H1 (cell line): ENCODE results near the gene RSBN1. TPM values are rescaled to one million over a fixed set of nuclear protein-coding genes. Genes with fewer than 3 reads are reported as not detected.

ENCODE experiments used
- CTCF ChIA-PET: fragments of 300-600 bp; sonication (Branson Sonifier 250); formaldehyde crosslinking; loops from one replicate; lab custom pipeline; 2021; ENCODE audit not compliant: partially characterized antibody; lab: Charles Lee
- POLR2A ChIA-PET: fragments of 300-600 bp; sonication (Branson Sonifier 250); formaldehyde crosslinking; loops from one replicate; lab custom pipeline; 2021; ENCODE audit warnings: inconsistent platforms; ENCODE audit not compliant: partially characterized antibody; lab: Charles Lee
- DNase-seq, 2 experiments: peaks; one replicate each; pipeline versions ENCODE4 v3.0.0 to v3.0.0-alpha.2; 2010 to 2022; ENCODE audit warnings: low spot score in 2 of 2, low read depth in 1 of 2, mixed read lengths in 1 of 2
- FAIRE-seq: peaks from 2 replicates; lab custom pipeline; 2011; peaks lifted over from hg19 to GRCh38; lab: Jason Lieb, UNC
- H2AFZ ChIP-seq: 2 replicates; pipeline ENCODE4 v1.8.1; 2012; ENCODE audit warnings: low read length, inconsistent platforms
- H2AK5ac ChIP-seq: 2 replicates; pipeline ENCODE4 v1.6.1; 2013; ENCODE audit warnings: low read depth, low read length
- H2BK120ac ChIP-seq: replicated peaks from 2 replicates; pipeline ENCODE3; 2013; ENCODE audit warnings: low read depth, low read length, inconsistent platforms
- H2BK12ac ChIP-seq: 2 replicates; pipeline ENCODE4 v1.6.1; 2013; ENCODE audit warnings: low read depth, low read length
- H2BK15ac ChIP-seq: 2 replicates; pipeline ENCODE4 v1.6.1; 2013; ENCODE audit warnings: low read length
- H2BK20ac ChIP-seq: 2 replicates; pipeline ENCODE4 v1.6.1; 2013; ENCODE audit warnings: low read length
- H2BK5ac ChIP-seq: 2 replicates; pipeline ENCODE4 v1.6.1; 2013; ENCODE audit warnings: low read depth, low read length
- H3K14ac ChIP-seq: 2 replicates; pipeline ENCODE4 v1.6.1; 2013; ENCODE audit warnings: inconsistent platforms; ENCODE audit not compliant: insufficient read length
- H3K18ac ChIP-seq: 2 replicates; pipeline ENCODE4 v1.6.1; 2013; ENCODE audit warnings: low read length; ENCODE audit errors: extremely low read depth
- H3K23ac ChIP-seq: 2 replicates; pipeline ENCODE4 v1.6.1; 2013; ENCODE audit warnings: inconsistent platforms; ENCODE audit not compliant: insufficient read length
- H3K23me2 ChIP-seq: 2 replicates; pipeline ENCODE4 v1.6.1; 2013; ENCODE audit warnings: low read depth, low read length
- H3K27ac ChIP-seq: 2 replicates; pipeline ENCODE4 v1.6.1; 2011; ENCODE audit warnings: low read depth, low read length, inconsistent platforms
- H3K27me3 ChIP-seq, 4 experiments: replicated peaks in 1 of 4; 1 replicate in 1 of 4; 2 replicates in 3 of 4; pipeline versions ENCODE4 v1.6.1 to v1.8.1; 2011 to 2013; ENCODE audit warnings: low read length in 3 of 4, mild to moderate bottlenecking in 3 of 4, inconsistent platforms in 2 of 4, mixed read lengths in 2 of 4, moderate library complexity in 1 of 4; ENCODE audit not compliant: control insufficient read depth in 3 of 4, insufficient read depth in 3 of 4; ENCODE audit errors: extremely low read depth in 1 of 4
- H3K36me3 ChIP-seq, 4 experiments: 2 replicates each; pipeline versions ENCODE4 v1.6.1 to v1.8.1; 2011 to 2013; ENCODE audit warnings: mild to moderate bottlenecking in 4 of 4, low read length in 3 of 4, moderate library complexity in 2 of 4, control low read depth in 1 of 4, inconsistent platforms in 1 of 4; ENCODE audit not compliant: insufficient read depth in 4 of 4, control insufficient read depth in 2 of 4
- H3K4ac ChIP-seq: replicated peaks from 2 replicates; pipeline ENCODE3; 2013; ENCODE audit warnings: low read length, low read depth, mixed read lengths, inconsistent platforms; ENCODE audit not compliant: insufficient read length
- H3K4me1 ChIP-seq, 4 experiments: replicated peaks in 1 of 4; 1 replicate in 1 of 4; 2 replicates in 3 of 4; pipeline versions ENCODE4 v1.6.1 to v1.8.1; 2011 to 2013; ENCODE audit warnings: low read length in 3 of 4, inconsistent platforms in 2 of 4, mixed read lengths in 1 of 4; ENCODE audit not compliant: insufficient read depth in 4 of 4, control insufficient read depth in 3 of 4
- H3K4me2 ChIP-seq, 2 experiments: 2 replicates each; pipeline versions ENCODE4 v1.6.1 to v1.8.1; 2011 to 2013; ENCODE audit warnings: low read depth in 2 of 2, low read length in 2 of 2, control low read depth in 1 of 2, inconsistent platforms in 1 of 2, mild to moderate bottlenecking in 1 of 2; ENCODE audit not compliant: insufficient read depth in 1 of 2
- H3K4me3 ChIP-seq, 4 experiments: fragments of 200-600, 300-600 bp in 1 of 4; sonication (generic), shearing (Covaris generic), sonication (Bioruptor Twin) in 1 of 4; 2 replicates each; pipeline versions ENCODE4 v1.5.1 to v1.8.1; 2011 to 2016; ENCODE audit warnings: low read length in 4 of 4, low read depth in 3 of 4, control low read depth in 2 of 4, inconsistent platforms in 2 of 4, mild to moderate bottlenecking in 2 of 4, mixed read lengths in 1 of 4, moderate library complexity in 1 of 4; ENCODE audit not compliant: insufficient read depth in 2 of 4; ENCODE audit errors: extremely low read depth in 1 of 4
- H3K56ac ChIP-seq: replicated peaks from 2 replicates; pipeline ENCODE3; 2013; ENCODE audit warnings: low read depth, mild to moderate bottlenecking, mixed read lengths, low read length, inconsistent platforms; ENCODE audit not compliant: insufficient read length
- H3K79me1 ChIP-seq: 2 replicates; pipeline ENCODE4 v1.6.1; 2013; ENCODE audit warnings: low read depth, low read length, control low read depth
- H3K79me2 ChIP-seq, 2 experiments: 2 replicates each; pipeline versions ENCODE4 v1.6.1 to v1.8.1; 2012 to 2013; ENCODE audit warnings: low read length in 2 of 2, mild to moderate bottlenecking in 2 of 2, inconsistent platforms in 1 of 2; ENCODE audit not compliant: insufficient read depth in 2 of 2, control insufficient read depth in 1 of 2
- H3K9ac ChIP-seq, 4 experiments: replicated peaks in 1 of 4; 1 replicate in 1 of 4; 2 replicates in 3 of 4; pipeline versions ENCODE4 v1.6.1 to v1.8.1; 2011 to 2013; ENCODE audit warnings: low read depth in 3 of 4, low read length in 3 of 4, control low read depth in 2 of 4, mild to moderate bottlenecking in 2 of 4, moderate library complexity in 2 of 4, inconsistent platforms in 1 of 4; ENCODE audit errors: extremely low read depth in 1 of 4
- H3K9me3 ChIP-seq, 2 experiments: 2 replicates each; pipeline versions ENCODE4 v1.6.1 to v1.8.1; 2012 to 2013; ENCODE audit warnings: mild to moderate bottlenecking in 2 of 2, moderate library complexity in 2 of 2, control low read depth in 1 of 2, inconsistent platforms in 1 of 2, low read depth in 1 of 2, low read length in 1 of 2, mixed read lengths in 1 of 2; ENCODE audit not compliant: insufficient read depth in 2 of 2
- H4K20me1 ChIP-seq, 2 experiments: replicated peaks in 1 of 2; 2 replicates each; pipeline versions ENCODE3 to v1.8.1; 2011 to 2013; ENCODE audit warnings: inconsistent platforms in 2 of 2, low read length in 2 of 2, mild to moderate bottlenecking in 1 of 2; ENCODE audit not compliant: insufficient read depth in 2 of 2, control insufficient read depth in 1 of 2
- H4K5ac ChIP-seq: 2 replicates; pipeline ENCODE4 v1.6.1; 2013; ENCODE audit warnings: low read length, low read depth, mixed read lengths, inconsistent platforms; ENCODE audit not compliant: insufficient read length
- H4K8ac ChIP-seq: 2 replicates; pipeline ENCODE4 v1.8.0; 2013; ENCODE audit warnings: mild to moderate bottlenecking, moderate library complexity, low read length, inconsistent platforms; ENCODE audit not compliant: insufficient read depth; ENCODE audit errors: extremely low read depth
- H4K91ac ChIP-seq: replicated peaks from 2 replicates; pipeline ENCODE3; 2013; ENCODE audit warnings: low read length, mixed read lengths, inconsistent platforms; ENCODE audit not compliant: insufficient read length
- BCL11A ChIP-seq, 2 experiments: IDR thresholded peaks; one replicate each; pipeline ENCODE4 v1.6.1; 2011; ENCODE audit warnings: low read depth in 2 of 2, low read length in 2 of 2, mild to moderate bottlenecking in 2 of 2
- CEBPB ChIP-seq: IDR thresholded peaks from 2 replicates; pipeline ENCODE4 v1.6.1; 2012; ENCODE audit warnings: low read depth, low read length
- CHD2 ChIP-seq: IDR thresholded peaks from 2 replicates; pipeline ENCODE4 v1.6.1; 2012; ENCODE audit warnings: low read length, improper control_type of control experiment
- EGR1 ChIP-seq: IDR thresholded peaks from 2 replicates; pipeline ENCODE4 v1.6.1; 2011; ENCODE audit warnings: low read depth, low read length, borderline replicate concordance
- JUN ChIP-seq: IDR thresholded peaks from 2 replicates; pipeline ENCODE4 v1.6.1; 2011; ENCODE audit warnings: low read depth, mild to moderate bottlenecking, improper control_type of control experiment, low read length
- POU5F1 ChIP-seq: IDR thresholded peaks from 2 replicates; pipeline ENCODE4 v1.6.1; 2011; ENCODE audit warnings: low read depth, mild to moderate bottlenecking, low read length, moderate library complexity
- TCF12 ChIP-seq: IDR thresholded peaks from 2 replicates; pipeline ENCODE4 v1.6.1; 2011; ENCODE audit warnings: low read depth, mild to moderate bottlenecking, low read length
- ZNF274 ChIP-seq: IDR thresholded peaks from 2 replicates; pipeline ENCODE4 v1.7.0; 2012; ENCODE audit warnings: low read length, borderline replicate concordance; ENCODE audit errors: extremely low read depth
- WGBS, 2 experiments: shearing (Covaris generic) in 1 of 2; methylation state at CpG; one replicate each; pipeline versions ENCODE4 v1.1.6 to v1.1.7; 2013 to 2015; ENCODE audit warnings: low lambda C conversion rate in 2 of 2, mixed read lengths in 2 of 2, inconsistent platforms in 1 of 2, low coverage in 1 of 2, missing lambda C conversion rate in 1 of 2; ENCODE audit not compliant: insufficient replicate concordance in 2 of 2, insufficient coverage in 1 of 2, insufficient read length in 1 of 2; ENCODE audit errors: extremely low coverage in 1 of 2, missing lambda C conversion rate in 1 of 2; 5-methylcytosine and 5-hydroxymethylcytosine counted together
- polyA plus RNA-seq, 7 experiments: library from polyadenylated mRNA; depleted of rRNA in 3 of 7; stranded (reverse) in 5 of 7; unstranded in 2 of 7; fragments of >200 nt in 5 of 7; fragments of 200-250 nt in 2 of 7; gene quantifications; 1 replicate in 5 of 7; 2 replicates in 1 of 7; 4 replicates in 1 of 7; pipeline versions ENCODE4 v1.2.1 to v1.2.3, GENCODE V29; 2011 to 2013; ENCODE audit warnings: missing spikeins in 2 of 7, mixed read lengths in 2 of 7
- total RNA-seq: library from RNA; stranded (reverse); fragmentation: NEBNext Ultra II Directional; extraction: Animal tissue kit (Norgen Biotek cat#: 25700); gene quantifications from 2 replicates; pipeline ENCODE4 v1.2.1, GENCODE V29; 2021
- TF ChIP-seq, protein P1 (sequence below): IDR thresholded peaks from 2 replicates; pipeline ENCODE4 v1.6.1; 2012; ENCODE audit warnings: inconsistent platforms

RSBN1 gene
- total and polyA plus RNA-seq, 2 of the 8 experiments (the other 6 are each of a cell fraction or from before 2014, with no cell fraction given) = 4.2 to 17.6 TPM

GRCh38 chr1:113744114-113744513 is 68.2 kb downstream of the RSBN1 start:
- no peak overlapping the region for H2BK20ac ChIP-seq
- ChIA-PET CTCF (no interaction called here), POLR2A (no interaction called here)
- no peak overlapping the region for H3K9ac ChIP-seq
- no peak overlapping the region for H3K23ac ChIP-seq
- no peak overlapping the region for H3K4ac ChIP-seq
- WGBS, 2 experiments = 100% methylated on average over 1 of the region's 1 CpG; no CpG with 5 or more reads in 1 of the 2 experiments
- FAIRE-seq (no peak), DNase-seq (no peak)
- no peak overlapping the region for H3K18ac ChIP-seq
- no peaks in the 10 kb centered on the region for H3K23me2 ChIP-seq
- peaks cover 0 to 7% of the 10 kb centered on the region in 2 experiments; a peak in 2 of 4 replicates for H3K9me3 ChIP-seq
- H4K20me1 ChIP-seq = no peaks in the 10 kb centered on the region
- H3K4me2 ChIP-seq = no peak overlapping the region
- H4K91ac ChIP-seq = no peak overlapping the region
- no peaks in the 10 kb centered on the region for H3K79me1 ChIP-seq
- H2BK120ac ChIP-seq = no peak overlapping the region
- no peak overlapping the region for H2BK15ac ChIP-seq
- no peak overlapping the region for H3K56ac ChIP-seq
- H2AK5ac ChIP-seq = no peak overlapping the region
- no peak overlapping the region for H2BK5ac ChIP-seq
- no peaks in the 10 kb centered on the region for H3K27me3 ChIP-seq
- no peak overlapping the region for H3K4me3 ChIP-seq
- no peak overlapping the region for H4K5ac ChIP-seq
- no peaks in the 10 kb centered on the region for H3K4me1 ChIP-seq
- H3K27ac ChIP-seq = no peak overlapping the region
- H3K14ac ChIP-seq = no peak overlapping the region
- peaks cover 0 to 23% (median 3%) of the 10 kb centered on the region in 4 experiments; a peak in 4 of 8 replicates for H3K36me3 ChIP-seq
- no peak overlapping the region for H4K8ac ChIP-seq
- H2BK12ac ChIP-seq = no peak overlapping the region
- 0 out of 4 replicates have a peak, but pooled peaks cover 0 to 3% of the 10 kb centered on the region in 2 experiments for H3K79me2 ChIP-seq
- no peak overlapping the region for H2AFZ ChIP-seq
- TF ChIP-seq, protein P1, sequence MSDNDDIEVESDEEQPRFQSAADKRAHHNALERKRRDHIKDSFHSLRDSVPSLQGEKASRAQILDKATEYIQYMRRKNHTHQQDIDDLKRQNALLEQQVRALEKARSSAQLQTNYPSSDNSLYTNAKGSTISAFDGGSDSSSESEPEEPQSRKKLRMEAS = no peak
- TF ChIP-seq BCL11A (IDR thresholded peaks at IDR 0.05; ENCODE audit: low read depth in 2 of 2, low read length in 2 of 2) (no peak), JUN (no peak), TCF12 (no peak), EGR1 (no peak), CEBPB (no peak), POU5F1 (no peak), CHD2 (no peak), ZNF274 (no peak)
